ENCODE results near the gene SNU13. TPM values are rescaled to one million over a fixed set of nuclear protein-coding genes. Genes with fewer than 3 reads are reported as not detected.
"Not testable (repeated sequence)": the region's sequence is repeated elsewhere in the genome, so short reads cannot be mapped to it uniquely, and the experiment has no call there.

The SNU13 gene
- total and polyA plus RNA-seq, 2 donors (not counting 1 experiment from before 2014, with no cell fraction given) = 99.0 to 114 TPM

- Histone ChIP-seq H3K27ac (ENCODE audit: low read length in 2 of 2) (no peak overlapping the region), H3K4me3 (ENCODE audit: control extremely low read depth in 1 of 5, extremely low read depth in 1 of 5, insufficient read depth in 1 of 5, low read depth in 2 of 5, low read length in 4 of 5) (no peak overlapping the region), H3K9me3 (ENCODE audit: control extremely low read depth in 1 of 3, control insufficient read depth in 2 of 3, insufficient read depth in 1 of 3, low read length in 2 of 3) (peaks cover 0 to 3% (median 0%) of the 10 kb centered on the region in 3 donors), H3K27me3 (replicated peaks in 1 of 4; ENCODE audit: control extremely low read depth in 1 of 4, control insufficient read depth in 3 of 4, insufficient read depth in 4 of 4, low read length in 3 of 4) (no peaks in the 10 kb centered on the region), H3K36me3 (replicated peaks in 1 of 2; ENCODE audit: control extremely low read depth in 1 of 2, control insufficient read depth in 1 of 2, extremely low read depth in 1 of 2, insufficient read depth in 2 of 2, low read length in 1 of 2) (peaks cover 5 to 70% of the 10 kb centered on the region in 2 experiments), H2AFZ (ENCODE audit: insufficient read depth, low read depth, low read length, poor library complexity, severe bottlenecking) (no peak overlapping the region), H4K20me1 (ENCODE audit: control insufficient read depth, insufficient read depth, low read length, poor library complexity, severe bottlenecking) (peaks cover 37% of the 10 kb centered on the region), H3K9ac (ENCODE audit: low read length) (no peak overlapping the region), H3K4me2 (replicated peaks; ENCODE audit: low read depth, low read length, poor library complexity, severe bottlenecking) (no peak overlapping the region), H3K79me2 (ENCODE audit: control insufficient read depth, insufficient read depth, low read length) (peaks cover 50% of the 10 kb centered on the region), H3K4me1 (ENCODE audit: control insufficient read depth in 2 of 2, insufficient read depth in 2 of 2, low read length in 2 of 2) (no peaks in the 10 kb centered on the region)
- Mint-ChIP-seq H3K4me1 (no peaks in the 10 kb centered on the region), H3K4me3 (no peak overlapping the region), H3K27ac (no peak overlapping the region), H3K9me3 (ENCODE audit: insufficient read depth) (peaks cover 2% of the 10 kb centered on the region), H3K27me3 (no peaks in the 10 kb centered on the region)
- DNase-seq (no peak), ATAC-seq (ENCODE audit: low read depth) (no peak)
- CTCF ChIA-PET = no interaction called here
- intact Hi-C loops (cut with micrococcal nuclease) = no loop called here
- no CpG with 5 or more reads among the region's 5 CpGs for WGBS (ENCODE audit: insufficient coverage)
- TF ChIP-seq CTCF (IDR thresholded peaks at IDR 0.05) = no peak
- POLR2A ChIA-PET = no interaction called here
These were observed 49.9 kb downstream of the SNU13 start for GRCh38 chr22:41638748-41639147.

GRCh38 chr22:41638124-41638523 is 50.5 kb downstream of the SNU13 start:
- DNase-seq = no peak
- H3K27ac Mint-ChIP-seq = no peak overlapping the region
- no peak overlapping the region for H3K9ac ChIP-seq (ENCODE audit: low read length)
- H3K4me1 ChIP-seq (ENCODE audit: control insufficient read depth in 2 of 2, insufficient read depth in 2 of 2, low read length in 2 of 2) = no peaks in the 10 kb centered on the region
- TF ChIP-seq CTCF (IDR thresholded peaks at IDR 0.05) (no peak), EZH2 (IDR thresholded peaks at IDR 0.05; ENCODE audit: borderline replicate concordance, insufficient read depth, low read depth, low read length, poor library complexity, severe bottlenecking) (no peak)
- ChIA-PET CTCF (interaction anchor here (0.6 kb wide), 1 partner anchor 199 kb away, joined by 6 read pairs; no protein-coding TSS in a partner anchor), POLR2A (no interaction called here)
- H3K36me3 ChIP-seq (replicated peaks in 1 of 2; ENCODE audit: control extremely low read depth in 1 of 2, control insufficient read depth in 1 of 2, extremely low read depth in 1 of 2, insufficient read depth in 2 of 2, low read length in 1 of 2) = peaks cover 5 to 70% of the 10 kb centered on the region in 2 experiments
- peaks cover 41% of the 10 kb centered on the region for H4K20me1 ChIP-seq (ENCODE audit: control insufficient read depth, insufficient read depth, low read length, poor library complexity, severe bottlenecking)
- H3K27me3 ChIP-seq (replicated peaks in 1 of 4; ENCODE audit: control extremely low read depth in 1 of 4, control insufficient read depth in 3 of 4, insufficient read depth in 4 of 4, low read length in 3 of 4) = no peaks in the 10 kb centered on the region
- ATAC-seq (ENCODE audit: low read depth) = no peak
- H3K4me2 ChIP-seq (replicated peaks; ENCODE audit: low read depth, low read length, poor library complexity, severe bottlenecking) = no peak overlapping the region
- H3K4me1 Mint-ChIP-seq = no peaks in the 10 kb centered on the region
- H2AFZ ChIP-seq (ENCODE audit: insufficient read depth, low read depth, low read length, poor library complexity, severe bottlenecking) = no peak overlapping the region
- intact Hi-C loops (cut with micrococcal nuclease) = no loop called here
- no peak overlapping the region for H3K4me3 ChIP-seq (ENCODE audit: control extremely low read depth in 1 of 5, extremely low read depth in 1 of 5, insufficient read depth in 1 of 5, low read depth in 2 of 5, low read length in 4 of 5)
- WGBS (ENCODE audit: insufficient coverage) = 100% methylated on average over 2 of the region's 5 CpGs
- no peak overlapping the region for H3K27ac ChIP-seq (ENCODE audit: low read length in 2 of 2)
- no peak overlapping the region for H3K4me3 Mint-ChIP-seq
- no peaks in the 10 kb centered on the region for H3K27me3 Mint-ChIP-seq
- H3K9me3 Mint-ChIP-seq (ENCODE audit: insufficient read depth) = peaks cover 2% of the 10 kb centered on the region
- peaks cover 51% of the 10 kb centered on the region for H3K79me2 ChIP-seq (ENCODE audit: control insufficient read depth, insufficient read depth, low read length)
- peaks cover 0 to 3% (median 0%) of the 10 kb centered on the region in 3 donors for H3K9me3 ChIP-seq (ENCODE audit: control extremely low read depth in 1 of 3, control insufficient read depth in 2 of 3, insufficient read depth in 1 of 3, low read length in 2 of 3)

- H3K27ac Mint-ChIP-seq = not testable (repeated sequence)
- peaks cover 5 to 68% of the 10 kb centered on the region in 2 experiments for H3K36me3 ChIP-seq (replicated peaks in 1 of 2; ENCODE audit: control extremely low read depth in 1 of 2, control insufficient read depth in 1 of 2, extremely low read depth in 1 of 2, insufficient read depth in 2 of 2, low read length in 1 of 2)
- POLR2A ChIA-PET = interaction anchor here (0.7 kb wide), 1 partner anchor 15 kb away, joined by 7 read pairs; no protein-coding TSS in a partner anchor
These were observed 51.0 kb downstream of the SNU13 start for GRCh38 chr22:41637623-41638022.

More at GRCh38 chr22:41637623-41638022, 51.0 kb downstream of the SNU13 start:
- H3K4me1 Mint-ChIP-seq; H3K4me3 ChIP-seq (ENCODE audit: control extremely low read depth in 1 of 5, extremely low read depth in 1 of 5, insufficient read depth in 1 of 5, low read depth in 2 of 5, low read length in 4 of 5); H3K27ac ChIP-seq (ENCODE audit: low read length in 2 of 2); H3K27me3 ChIP-seq (replicated peaks in 1 of 4; ENCODE audit: control extremely low read depth in 1 of 4, control insufficient read depth in 3 of 4, insufficient read depth in 4 of 4, low read length in 3 of 4); H3K9me3 ChIP-seq (ENCODE audit: control extremely low read depth in 1 of 3, control insufficient read depth in 2 of 3, insufficient read depth in 1 of 3, low read length in 2 of 3); H3K4me2 ChIP-seq (replicated peaks; ENCODE audit: low read depth, low read length, poor library complexity, severe bottlenecking); H2AFZ ChIP-seq (ENCODE audit: insufficient read depth, low read depth, low read length, poor library complexity, severe bottlenecking); intact Hi-C loops (cut with micrococcal nuclease); H3K4me1 ChIP-seq (ENCODE audit: control insufficient read depth in 2 of 2, insufficient read depth in 2 of 2, low read length in 2 of 2); ATAC-seq (ENCODE audit: low read depth); H3K27me3 Mint-ChIP-seq; H3K9me3 Mint-ChIP-seq (ENCODE audit: insufficient read depth); H3K9ac ChIP-seq (ENCODE audit: low read length); DNase-seq; H3K4me3 Mint-ChIP-seq: not testable (repeated sequence)
- Histone ChIP-seq H4K20me1 (ENCODE audit: control insufficient read depth, insufficient read depth, low read length, poor library complexity, severe bottlenecking) (peaks cover 40% of the 10 kb centered on the region), H3K79me2 (ENCODE audit: control insufficient read depth, insufficient read depth, low read length) (peaks cover 47% of the 10 kb centered on the region)
- WGBS (ENCODE audit: insufficient coverage) = 96% methylated on average over 5 of the region's 8 CpGs
- CTCF ChIA-PET = interaction anchor here (0.6 kb wide), 1 partner anchor 200 kb away, joined by 6 read pairs; no protein-coding TSS in a partner anchor

All from B cell (primary cell).